Measurements from ENCODE around the gene PPARG.

GRCh38 chr3:12285003-12285555, 3.8 kb upstream of the PPARG start:
- TF ChIP-seq POLR2A (IDR thresholded peaks at IDR 0.05) = no peak
- no peak for TF ChIP-seq CTCF (IDR thresholded peaks at IDR 0.05)

All from suprapubic skin (tissue), 3 donors.